ENCODE measurements around the gene C1S.
A peak's percentile ranks its signal among the peaks of the same experiment; 100 is the strongest.

- TF ChIP-seq CTCF (IDR thresholded peaks at IDR 0.05) (peak in 4 of 7 experiments; percentile 77 to 91 (median 86)), POLR2AphosphoS5 (IDR thresholded peaks at IDR 0.05) (peak; percentile 75 to 90 (median 83)), POLR2A (IDR thresholded peaks at IDR 0.05) (peak in 1 of 4 donors; percentile 81), EP300 (IDR thresholded peaks at IDR 0.05) (no peak)
These were observed 42.0 kb upstream of the C1S start, which contains the start of gene LPCAT3 for GRCh38 chr12:7018350-7019042.

Measured in stomach (tissue), 4 donors.